Upper lobe of right lung (tissue), 1 donor: ENCODE measurements around the gene MRPL14. TPM values are rescaled to one million over a fixed set of nuclear protein-coding genes. Genes with fewer than 3 reads are reported as not detected.
A peak's percentile ranks its signal among the peaks of the same experiment; 100 is the strongest.

ENCODE experiments used
- ATAC-seq: fragments of 200-7000 bp; cut with Tn5 transposase; one replicate; pipeline ENCODE4 v1.9.1; 2020; ENCODE audit warnings: mild to moderate bottlenecking, moderate library complexity
- DNase-seq: peaks from one replicate; pipeline ENCODE4 v3.0.0-alpha.2; 2020
- H3K27ac ChIP-seq: fragments of 200-600 bp; one replicate; pipeline ENCODE4 v1.8.0; 2022
- H3K27me3 ChIP-seq: fragments of 200-600 bp; one replicate; pipeline ENCODE4 v1.8.0; 2022; ENCODE audit warnings: mild to moderate bottlenecking
- H3K36me3 ChIP-seq: fragments of 200-600 bp; one replicate; pipeline ENCODE4 v1.8.0; 2022
- H3K4me1 ChIP-seq: fragments of 200-600 bp; one replicate; pipeline ENCODE4 v1.8.0; 2022
- H3K4me3 ChIP-seq: fragments of 200-600 bp; one replicate; pipeline ENCODE4 v1.8.0; 2022; ENCODE audit warnings: mild to moderate bottlenecking
- H3K9me3 ChIP-seq: fragments of 200-600 bp; one replicate; pipeline ENCODE4 v1.8.0; 2022
- CTCF ChIP-seq: fragments of 200-600 bp; IDR thresholded peaks from one replicate; pipeline ENCODE4 v1.8.0; 2022; ENCODE audit warnings: antibody characterized with exemption
- intact Hi-C: fragments of 100-400 bp; cut with DNase I; formaldehyde crosslinking; loops from one replicate; pipeline ENCODE4 v1.11.0; 2022
- total RNA-seq: library from RNA; stranded (reverse); fragmentation: NEBNext Ultra II Directional; extraction: Animal tissue kit (Norgen Biotek cat#: 25700); gene quantifications from one replicate; pipeline ENCODE4 v1.2.1, GENCODE V29; 2021
- donor health status: DM: no; HTN: yes; CAD: no; lungs with severe emphysema.

MRPL14 gene
- total RNA-seq, 1 donor from 2014 or later = 94.1 TPM

- intact Hi-C loops = no loop called here
- H3K27ac ChIP-seq = no peak overlapping the region
- no peak for TF ChIP-seq CTCF
- DNase-seq (no peak), ATAC-seq (no peak)
- H3K27me3 ChIP-seq = no peaks in the 10 kb centered on the region
- H3K4me3 ChIP-seq = no peak overlapping the region
- H3K9me3 ChIP-seq = no peaks in the 10 kb centered on the region
- peaks cover 62% of the 10 kb centered on the region for H3K36me3 ChIP-seq
- H3K4me1 ChIP-seq = peaks cover 32% of the 10 kb centered on the region
Observed at GRCh38 chr6:44108471-44108870, 18.8 kb downstream of the MRPL14 start.

- ATAC-seq = no peak
- intact Hi-C loops = no loop called here
- Histone ChIP-seq H3K36me3 (peaks cover 47% of the 10 kb centered on the region), H3K9me3 (no peaks in the 10 kb centered on the region), H3K4me1 (peaks cover 34% of the 10 kb centered on the region), H3K27me3 (no peaks in the 10 kb centered on the region), H3K27ac (no peak overlapping the region), H3K4me3 (no peak overlapping the region)
- no peak for DNase-seq
- TF ChIP-seq CTCF = no peak
Observed at GRCh38 chr6:44107017-44107416, 20.2 kb downstream of the MRPL14 start.

- Histone ChIP-seq H3K36me3 (peaks cover 39% of the 10 kb centered on the region), H3K27ac (no peak overlapping the region), H3K4me1 (peaks cover 34% of the 10 kb centered on the region), H3K4me3 (no peak overlapping the region), H3K9me3 (no peaks in the 10 kb centered on the region), H3K27me3 (no peaks in the 10 kb centered on the region)
- intact Hi-C loops = no loop called here
- ATAC-seq (no peak), DNase-seq (no peak)
- no peak for TF ChIP-seq CTCF
Observed at GRCh38 chr6:44105993-44106740, 21.1 kb downstream of the MRPL14 start.

- H3K9me3 ChIP-seq = no peaks in the 10 kb centered on the region
- no peak for ATAC-seq
- H3K27me3 ChIP-seq = no peaks in the 10 kb centered on the region
- TF ChIP-seq CTCF = no peak
- H3K4me3 ChIP-seq = no peak overlapping the region
- H3K4me1 ChIP-seq = peaks cover 33% of the 10 kb centered on the region
- DNase-seq = no peak
- no peak overlapping the region for H3K27ac ChIP-seq
- intact Hi-C loops = no loop called here
- H3K36me3 ChIP-seq = peaks cover 29% of the 10 kb centered on the region
Observed at GRCh38 chr6:44105146-44105545, 22.1 kb downstream of the MRPL14 start.

GRCh38 chr6:44104481-44105021, 22.7 kb downstream of the MRPL14 start:
- no peak for TF ChIP-seq CTCF
- peaks cover 31% of the 10 kb centered on the region for H3K4me1 ChIP-seq
- H3K4me3 ChIP-seq = no peak overlapping the region
- no peaks in the 10 kb centered on the region for H3K9me3 ChIP-seq
- peaks cover 23% of the 10 kb centered on the region for H3K36me3 ChIP-seq
- peak overlapping the region; percentile 18 for H3K27ac ChIP-seq
- ATAC-seq (peak; percentile 69), DNase-seq (no peak)
- H3K27me3 ChIP-seq = no peaks in the 10 kb centered on the region
- intact Hi-C loops = no loop called here
